ENCODE data around the gene SLC49A3. TPM values are rescaled to one million over a fixed set of nuclear protein-coding genes. Genes with fewer than 3 reads are reported as not detected.

The SLC49A3 gene
- total RNA-seq, 1 experiment from 2014 or later, result 8.1 TPM

DNA sequence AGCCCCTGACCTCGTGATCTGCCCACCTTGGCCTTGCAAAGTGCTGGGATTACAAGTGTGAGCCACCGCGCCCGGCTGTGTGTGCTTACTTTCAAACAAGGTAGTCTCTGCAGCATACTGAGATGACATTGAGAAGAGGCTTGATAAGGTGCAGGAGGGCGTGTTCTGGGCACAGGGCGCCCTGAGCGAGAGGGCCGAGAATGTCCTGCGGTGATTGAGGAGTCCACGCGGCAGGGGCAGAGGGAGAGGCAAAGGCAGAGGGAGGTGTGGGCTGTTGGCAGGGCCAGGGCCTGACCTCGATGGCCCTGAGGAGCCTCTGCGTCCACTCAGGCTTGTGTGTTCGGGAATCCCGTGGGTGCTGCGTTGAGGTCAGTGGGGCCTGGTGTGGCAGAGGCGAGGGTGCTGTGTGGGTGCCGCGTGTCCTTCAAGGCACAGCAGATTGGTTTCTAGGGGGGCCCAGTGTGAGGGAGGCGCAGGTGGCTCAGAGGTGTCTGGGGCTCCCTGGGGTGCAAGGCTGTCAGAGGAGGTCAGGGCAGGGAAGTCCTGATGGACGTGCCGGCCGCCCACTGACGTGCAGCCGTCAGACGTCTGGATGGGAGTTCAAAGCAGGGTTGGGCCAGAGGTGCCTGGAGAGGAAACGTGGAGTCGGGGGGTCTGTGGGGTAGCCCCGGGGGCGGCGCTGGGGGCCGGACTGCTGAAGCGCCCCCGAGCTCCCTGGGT is 28.8 kb upstream of the SLC49A3 start:
- Histone ChIP-seq H3K4me1 (replicated peaks; ENCODE audit: insufficient read depth) (no peaks in the 10 kb centered on the region), H3K79me2 (ENCODE audit: low read depth) (peaks cover 48% of the 10 kb centered on the region), H3K36me3 (ENCODE audit: low read depth) (no peaks in the 10 kb centered on the region), H2AFZ (no peak overlapping the region), H3K9me2 (ENCODE audit: insufficient read depth) (no peaks in the 10 kb centered on the region), H3K9me3 (ENCODE audit: insufficient read depth, low read depth) (no peaks in the 10 kb centered on the region), H3K4me2 (no peak overlapping the region), H3K27me3 (ENCODE audit: insufficient read depth, low read depth) (no peaks in the 10 kb centered on the region), H3K4me3 (no peak overlapping the region), H4K20me1 (ENCODE audit: insufficient read depth) (peaks cover 34% of the 10 kb centered on the region), H3F3A (ENCODE audit: insufficient read depth, low read depth) (no peaks in the 10 kb centered on the region), H3K27ac (no peak overlapping the region)
- ChIA-PET CTCF (no interaction called here), POLR2A (ENCODE audit: unreplicated experiment) (no interaction called here)
- intact Hi-C loops (cut with micrococcal nuclease; ENCODE audit: unreplicated experiment), result no loop called here
- no TSS peak for BruUV-seq (replicated peaks)
- no peak for TF ChIP-seq EZH2 (IDR thresholded peaks at IDR 0.05; ENCODE audit: low read depth)
- TF ChIP-seq, protein P1, sequence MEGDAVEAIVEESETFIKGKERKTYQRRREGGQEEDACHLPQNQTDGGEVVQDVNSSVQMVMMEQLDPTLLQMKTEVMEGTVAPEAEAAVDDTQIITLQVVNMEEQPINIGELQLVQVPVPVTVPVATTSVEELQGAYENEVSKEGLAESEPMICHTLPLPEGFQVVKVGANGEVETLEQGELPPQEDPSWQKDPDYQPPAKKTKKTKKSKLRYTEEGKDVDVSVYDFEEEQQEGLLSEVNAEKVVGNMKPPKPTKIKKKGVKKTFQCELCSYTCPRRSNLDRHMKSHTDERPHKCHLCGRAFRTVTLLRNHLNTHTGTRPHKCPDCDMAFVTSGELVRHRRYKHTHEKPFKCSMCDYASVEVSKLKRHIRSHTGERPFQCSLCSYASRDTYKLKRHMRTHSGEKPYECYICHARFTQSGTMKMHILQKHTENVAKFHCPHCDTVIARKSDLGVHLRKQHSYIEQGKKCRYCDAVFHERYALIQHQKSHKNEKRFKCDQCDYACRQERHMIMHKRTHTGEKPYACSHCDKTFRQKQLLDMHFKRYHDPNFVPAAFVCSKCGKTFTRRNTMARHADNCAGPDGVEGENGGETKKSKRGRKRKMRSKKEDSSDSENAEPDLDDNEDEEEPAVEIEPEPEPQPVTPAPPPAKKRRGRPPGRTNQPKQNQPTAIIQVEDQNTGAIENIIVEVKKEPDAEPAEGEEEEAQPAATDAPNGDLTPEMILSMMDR (conservative IDR thresholded peaks at IDR 0.05), result no peak
- no peak for DNase-seq

DNA sequence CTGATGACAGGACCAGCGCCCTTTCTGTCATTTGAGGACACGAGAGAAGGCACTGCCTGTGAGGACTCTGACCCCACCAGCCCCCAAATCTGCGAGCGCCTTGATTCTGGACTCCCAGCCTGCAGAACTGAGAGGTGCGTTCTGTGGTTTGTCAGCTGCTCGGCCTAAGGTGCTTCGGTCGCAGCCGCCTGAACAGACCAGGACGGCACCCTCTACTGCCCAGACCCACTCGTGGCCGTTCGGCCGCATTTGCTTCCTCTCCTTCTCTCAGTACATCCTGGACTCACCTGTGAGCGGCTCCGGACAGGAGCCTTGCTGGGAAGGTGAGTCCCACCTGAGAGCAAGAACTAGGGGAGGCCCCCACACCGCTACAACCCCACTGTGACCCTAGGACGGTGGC is 25.1 kb upstream of the SLC49A3 start:
- no TSS peak for BruUV-seq (replicated peaks)
- ChIA-PET POLR2A (ENCODE audit: unreplicated experiment) (no interaction called here), CTCF (no interaction called here)
- intact Hi-C loops (cut with micrococcal nuclease; ENCODE audit: unreplicated experiment), result no loop called here
- Histone ChIP-seq H3K36me3 (ENCODE audit: low read depth) (no peaks in the 10 kb centered on the region), H3K79me2 (ENCODE audit: low read depth) (peaks cover 65% of the 10 kb centered on the region), H4K20me1 (ENCODE audit: insufficient read depth) (peaks cover 54% of the 10 kb centered on the region), H2AFZ (no peak overlapping the region), H3K9me2 (ENCODE audit: insufficient read depth) (no peaks in the 10 kb centered on the region), H3K4me3 (no peak overlapping the region), H3K9me3 (ENCODE audit: insufficient read depth, low read depth) (no peaks in the 10 kb centered on the region), H3K27me3 (ENCODE audit: insufficient read depth, low read depth) (no peaks in the 10 kb centered on the region), H3K27ac (no peak overlapping the region), H3F3A (ENCODE audit: insufficient read depth, low read depth) (peaks cover 4% of the 10 kb centered on the region; the same call in 1 of the 2 replicates), H3K4me1 (replicated peaks; ENCODE audit: insufficient read depth) (no peaks in the 10 kb centered on the region), H3K4me2 (no peak overlapping the region)
- TF ChIP-seq, protein P1 (conservative IDR thresholded peaks at IDR 0.05), result no peak
- TF ChIP-seq EZH2 (IDR thresholded peaks at IDR 0.05; ENCODE audit: low read depth), result no peak
- DNase-seq, result no peak

DNA sequence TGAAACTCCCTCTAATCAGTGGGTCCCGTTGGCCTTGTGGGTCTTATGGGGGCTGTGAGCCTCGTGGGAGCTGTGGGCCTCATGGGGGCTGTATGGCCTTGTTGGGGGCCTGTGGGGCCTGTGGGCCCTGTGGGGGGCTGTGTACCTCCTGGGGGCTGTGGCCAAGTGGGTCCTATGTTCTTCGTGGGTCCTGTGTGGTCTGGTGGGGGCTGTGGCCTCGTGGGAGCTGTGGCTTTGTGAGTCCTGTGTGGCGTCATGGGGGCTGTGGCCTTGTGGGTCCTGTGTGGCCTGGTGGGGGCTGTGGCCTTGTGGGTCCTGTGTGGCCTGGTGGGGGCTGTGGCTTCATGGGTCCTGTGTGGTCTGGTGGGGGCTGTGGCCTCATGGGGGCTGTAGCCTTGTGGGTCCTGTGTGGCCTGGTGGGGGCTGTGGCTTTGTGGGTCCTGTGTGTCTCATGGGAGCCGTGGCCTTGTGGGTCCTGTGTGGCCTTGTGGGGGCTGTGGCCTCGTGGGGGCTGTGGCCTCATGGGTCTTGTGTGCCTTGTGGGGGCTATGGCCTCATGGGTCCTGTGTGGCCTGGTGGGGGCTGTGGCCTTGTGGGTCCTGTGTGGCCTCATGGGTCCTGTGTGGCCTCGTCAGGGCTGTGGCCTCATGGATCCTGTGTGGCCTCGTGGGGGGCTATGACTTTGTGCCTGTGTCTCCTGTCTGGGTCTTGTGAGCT is 24.1 kb upstream of the SLC49A3 start:
- Histone ChIP-seq H3F3A (ENCODE audit: insufficient read depth, low read depth) (peaks cover 8% of the 10 kb centered on the region), H3K9me2 (ENCODE audit: insufficient read depth) (no peaks in the 10 kb centered on the region), H3K27me3 (ENCODE audit: insufficient read depth, low read depth) (no peaks in the 10 kb centered on the region), H3K79me2 (ENCODE audit: low read depth) (peaks cover 65% of the 10 kb centered on the region), H3K27ac (no peak overlapping the region), H4K20me1 (ENCODE audit: insufficient read depth) (peaks cover 55% of the 10 kb centered on the region), H3K9me3 (ENCODE audit: insufficient read depth, low read depth) (no peaks in the 10 kb centered on the region), H2AFZ (no peak overlapping the region), H3K4me1 (replicated peaks; ENCODE audit: insufficient read depth) (no peaks in the 10 kb centered on the region), H3K36me3 (ENCODE audit: low read depth) (no peaks in the 10 kb centered on the region), H3K4me2 (no peak overlapping the region), H3K4me3 (no peak overlapping the region)
- POLR2A ChIA-PET (ENCODE audit: unreplicated experiment), result no interaction called here
- DNase-seq, result no peak
- CTCF ChIA-PET, result no interaction called here
- TF ChIP-seq EZH2 (IDR thresholded peaks at IDR 0.05; ENCODE audit: low read depth), result no peak
- TF ChIP-seq, protein P1 (conservative IDR thresholded peaks at IDR 0.05), result no peak
- no TSS peak for BruUV-seq (replicated peaks)
- intact Hi-C loops (cut with micrococcal nuclease; ENCODE audit: unreplicated experiment), result no loop called here

Measured in PC-9 (cell line).